Adrenal gland (tissue), 5 donors: ENCODE results near the gene TULP3.

ENCODE experiments used
- POLR2A ChIP-seq, 2 donors: fragments of 450-650 bp; IDR thresholded peaks; one replicate each; pipeline ENCODE4 v1.6.1; 2017; ENCODE audit warnings: antibody characterized with exemption in 2 of 2, mild to moderate bottlenecking in 2 of 2, moderate library complexity in 1 of 2
- TF ChIP-seq, protein P1 (sequence below), 6 experiments: fragments of 450-650 bp in 4 of 6; fragments of 200-600 bp in 2 of 6; sonication (generic) in 1 of 6; IDR thresholded peaks; 1 replicate in 5 of 6; 2 replicates in 1 of 6; pipeline versions ENCODE4 v1.5.1 to v1.8.0; 2016 to 2021; ENCODE audit warnings: antibody characterized with exemption in 6 of 6, mild to moderate bottlenecking in 2 of 6, moderate library complexity in 1 of 6
- donor health status: DM: no; HTN: no; CAD: no.

DNA sequence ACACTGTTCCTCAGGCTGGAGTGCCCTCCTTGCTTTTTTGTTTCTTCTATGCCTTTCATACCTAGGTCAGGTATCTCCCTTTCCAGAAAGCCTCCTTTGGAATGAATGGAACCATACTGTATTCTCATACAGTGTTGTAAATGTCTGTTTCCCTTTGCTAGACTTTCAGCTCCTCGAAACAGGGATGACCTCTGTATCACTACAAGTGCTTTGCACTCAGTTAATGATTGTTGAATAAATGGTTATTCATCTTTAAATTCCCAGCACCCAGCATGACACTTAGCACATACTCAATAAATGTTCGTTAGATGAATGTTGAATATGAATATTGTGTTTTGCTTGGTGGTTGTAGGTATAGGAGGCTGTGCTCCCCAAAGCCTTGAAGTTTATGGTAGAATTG lies 5.9 kb upstream of the TULP3 start:
- TF ChIP-seq, protein P1, sequence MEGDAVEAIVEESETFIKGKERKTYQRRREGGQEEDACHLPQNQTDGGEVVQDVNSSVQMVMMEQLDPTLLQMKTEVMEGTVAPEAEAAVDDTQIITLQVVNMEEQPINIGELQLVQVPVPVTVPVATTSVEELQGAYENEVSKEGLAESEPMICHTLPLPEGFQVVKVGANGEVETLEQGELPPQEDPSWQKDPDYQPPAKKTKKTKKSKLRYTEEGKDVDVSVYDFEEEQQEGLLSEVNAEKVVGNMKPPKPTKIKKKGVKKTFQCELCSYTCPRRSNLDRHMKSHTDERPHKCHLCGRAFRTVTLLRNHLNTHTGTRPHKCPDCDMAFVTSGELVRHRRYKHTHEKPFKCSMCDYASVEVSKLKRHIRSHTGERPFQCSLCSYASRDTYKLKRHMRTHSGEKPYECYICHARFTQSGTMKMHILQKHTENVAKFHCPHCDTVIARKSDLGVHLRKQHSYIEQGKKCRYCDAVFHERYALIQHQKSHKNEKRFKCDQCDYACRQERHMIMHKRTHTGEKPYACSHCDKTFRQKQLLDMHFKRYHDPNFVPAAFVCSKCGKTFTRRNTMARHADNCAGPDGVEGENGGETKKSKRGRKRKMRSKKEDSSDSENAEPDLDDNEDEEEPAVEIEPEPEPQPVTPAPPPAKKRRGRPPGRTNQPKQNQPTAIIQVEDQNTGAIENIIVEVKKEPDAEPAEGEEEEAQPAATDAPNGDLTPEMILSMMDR (IDR thresholded peaks at IDR 0.05), result no peak
- TF ChIP-seq POLR2A (IDR thresholded peaks at IDR 0.05), result no peak
